ENCODE measurements around the gene CYB5R4. TPM values are rescaled to one million over a fixed set of nuclear protein-coding genes. Genes with fewer than 3 reads are reported as not detected.
"Not testable (repeated sequence)": the region's sequence is repeated elsewhere in the genome, so short reads cannot be mapped to it uniquely, and the experiment has no call there.

Gene CYB5R4
- total RNA-seq, 1 experiment from 2014 or later: 23.7 TPM

- Histone ChIP-seq H3K9me3 (no peaks in the 10 kb centered on the region), H3K36me3 (ENCODE audit: control insufficient read depth, insufficient read depth, low read length) (no peaks in the 10 kb centered on the region), H3K27me3 (replicated peaks; ENCODE audit: control insufficient read depth, insufficient read depth, low read length) (no peaks in the 10 kb centered on the region), H3K4me3 (ENCODE audit: low read depth, low read length) (no peak overlapping the region), H3K4me1 (peaks cover 7% of the 10 kb centered on the region)
- Mint-ChIP-seq H3K4me1 (ENCODE audit: low read depth, unreplicated experiment) (peaks cover 9% of the 10 kb centered on the region), H3K9me3 (ENCODE audit: unreplicated experiment) (peaks cover 33% of the 10 kb centered on the region), H3K36me3 (ENCODE audit: insufficient read depth, unreplicated experiment) (no peaks in the 10 kb centered on the region), H3K27ac (ENCODE audit: unreplicated experiment) (no peak overlapping the region), H3K27me3 (ENCODE audit: insufficient read depth, unreplicated experiment) (no peaks in the 10 kb centered on the region), H3K4me3 (ENCODE audit: unreplicated experiment) (no peak overlapping the region)
- BruUV-seq (replicated peaks): no TSS peak
- CTCF ChIA-PET: interaction anchor here (0.6 kb wide), 1 partner anchor 18 kb away, joined by 3 read pairs; no protein-coding TSS in a partner anchor
- no peak for DNase-seq
- intact Hi-C loops (cut with micrococcal nuclease; ENCODE audit: unreplicated experiment): no loop called here
- no peak for TF ChIP-seq CTCF (IDR thresholded peaks at IDR 0.05; ENCODE audit: insufficient read depth in 1 of 2, low read depth in 1 of 2, low read length in 1 of 2, severe bottlenecking in 1 of 2, unreplicated experiment in 1 of 2)
- POLR2A ChIA-PET: no interaction called here
Measured at GRCh38 chr6:83905648-83906047, 46.2 kb downstream of the CYB5R4 start.

GRCh38 chr6:83907623-83908390 is 48.3 kb downstream of the CYB5R4 start:
- H3K36me3 ChIP-seq (ENCODE audit: control insufficient read depth, insufficient read depth, low read length); DNase-seq; H3K9me3 ChIP-seq; H3K4me3 Mint-ChIP-seq (ENCODE audit: unreplicated experiment); H3K36me3 Mint-ChIP-seq (ENCODE audit: insufficient read depth, unreplicated experiment); H3K4me3 ChIP-seq (ENCODE audit: low read depth, low read length); H3K27me3 Mint-ChIP-seq (ENCODE audit: insufficient read depth, unreplicated experiment); CTCF ChIA-PET; POLR2A ChIA-PET; H3K27ac Mint-ChIP-seq (ENCODE audit: unreplicated experiment); H3K27me3 ChIP-seq (replicated peaks; ENCODE audit: control insufficient read depth, insufficient read depth, low read length); intact Hi-C loops (cut with micrococcal nuclease; ENCODE audit: unreplicated experiment); BruUV-seq (replicated peaks); H3K4me1 ChIP-seq: not testable (repeated sequence)
- Mint-ChIP-seq H3K9me3 (ENCODE audit: unreplicated experiment) (peaks cover 19% of the 10 kb centered on the region), H3K4me1 (ENCODE audit: low read depth, unreplicated experiment) (peaks cover 11% of the 10 kb centered on the region)

DNA sequence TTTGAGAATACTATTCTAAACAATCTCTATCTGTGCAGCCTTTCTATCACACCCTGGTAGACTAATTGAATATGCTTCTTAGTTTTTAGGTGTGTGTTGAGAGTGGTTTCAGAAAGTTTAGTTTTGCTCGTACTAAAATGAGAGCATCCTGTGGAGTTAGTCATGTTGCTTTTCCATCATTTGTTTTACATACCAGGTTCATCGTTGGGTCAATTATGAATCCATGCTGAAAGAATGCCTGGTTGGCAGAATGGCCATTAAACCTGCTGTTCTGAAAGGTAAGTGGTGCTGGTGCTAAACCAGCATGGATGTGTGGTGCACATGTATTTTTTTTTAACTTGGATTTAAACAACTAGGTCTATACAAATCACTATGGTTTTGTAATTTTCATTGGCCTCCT is 49.3 kb downstream of the CYB5R4 start:
- TF ChIP-seq CTCF (IDR thresholded peaks at IDR 0.05; ENCODE audit: insufficient read depth in 1 of 2, low read depth in 1 of 2, low read length in 1 of 2, severe bottlenecking in 1 of 2, unreplicated experiment in 1 of 2): no peak
- H3K27me3 Mint-ChIP-seq (ENCODE audit: insufficient read depth, unreplicated experiment): no peaks in the 10 kb centered on the region
- no peaks in the 10 kb centered on the region for H3K36me3 Mint-ChIP-seq (ENCODE audit: insufficient read depth, unreplicated experiment)
- peaks cover 7% of the 10 kb centered on the region for H3K4me1 ChIP-seq
- BruUV-seq (replicated peaks): no TSS peak
- H3K9me3 ChIP-seq: no peaks in the 10 kb centered on the region
- no peak for DNase-seq
- ChIA-PET CTCF (no interaction called here), POLR2A (no interaction called here)
- no peaks in the 10 kb centered on the region for H3K36me3 ChIP-seq (ENCODE audit: control insufficient read depth, insufficient read depth, low read length)
- H3K4me1 Mint-ChIP-seq (ENCODE audit: low read depth, unreplicated experiment): peaks cover 11% of the 10 kb centered on the region
- no peak overlapping the region for H3K4me3 ChIP-seq (ENCODE audit: low read depth, low read length)
- no peak overlapping the region for H3K27ac Mint-ChIP-seq (ENCODE audit: unreplicated experiment)
- H3K27me3 ChIP-seq (replicated peaks; ENCODE audit: control insufficient read depth, insufficient read depth, low read length): no peaks in the 10 kb centered on the region
- H3K4me3 Mint-ChIP-seq (ENCODE audit: unreplicated experiment): no peak overlapping the region
- intact Hi-C loops (cut with micrococcal nuclease; ENCODE audit: unreplicated experiment): no loop called here
- peaks cover 11% of the 10 kb centered on the region for H3K9me3 Mint-ChIP-seq (ENCODE audit: unreplicated experiment)
